ENCODE data around the gene ANKRD40CL.

DNA sequence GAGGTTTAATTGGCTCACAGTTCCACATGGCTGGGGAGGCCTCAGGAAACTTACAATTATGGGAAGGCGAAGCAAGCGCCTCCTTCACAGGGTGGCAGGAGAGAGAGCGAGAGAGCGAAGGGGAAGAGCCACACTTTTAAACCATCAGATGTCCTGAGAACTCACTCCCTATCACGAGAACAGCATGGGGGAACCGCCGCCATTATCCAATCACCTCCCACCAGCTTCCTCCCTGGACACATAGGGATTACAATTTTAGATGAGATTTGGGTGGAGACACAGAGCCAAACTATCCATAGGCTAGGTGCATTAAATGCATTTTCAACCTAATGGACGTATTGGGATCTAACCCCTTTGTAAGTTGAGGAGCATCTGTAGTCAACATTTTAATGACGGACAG is 54.7 kb downstream of the ANKRD40CL start:
- no peak for TF ChIP-seq POLR2A (IDR thresholded peaks at IDR 0.05; ENCODE audit: low read depth, low read length)
- no peak for TF ChIP-seq POLR2AphosphoS5 (IDR thresholded peaks at IDR 0.05; ENCODE audit: low read depth, low read length)
- TF ChIP-seq TAF1 (IDR thresholded peaks at IDR 0.05; ENCODE audit: borderline replicate concordance, low read depth, low read length), result no peak
